GM19372 (cell line): Measurements from ENCODE around the gene SV2C.

Experiments used
- ATAC-seq: cut with Tn5 transposase; IDR thresholded peaks from one replicate; pipeline ENCODE4 v1.9.1; 2021; ENCODE audit warnings: mild to moderate bottlenecking, low read depth, moderate library complexity; ENCODE audit not compliant: unreplicated experiment

The SV2C gene

GRCh38 chr5:76196886-76197489, 113.8 kb downstream of the SV2C start:
- ATAC-seq, result no peak

- no peak for ATAC-seq
Measured at GRCh38 chr5:76197726-76198125, 114.5 kb downstream of the SV2C start.

GRCh38 chr5:76199336-76200318, 116.4 kb downstream of the SV2C start:
- ATAC-seq, result no peak

GRCh38 chr5:76202182-76202581, 119.0 kb downstream of the SV2C start:
- no peak for ATAC-seq

- ATAC-seq, result no peak
Measured at GRCh38 chr5:76204191-76204590, 121.0 kb downstream of the SV2C start.

GRCh38 chr5:76204713-76205112, 121.5 kb downstream of the SV2C start:
- no peak for ATAC-seq

- no peak for ATAC-seq
Measured at GRCh38 chr5:76207120-76207519, 123.9 kb downstream of the SV2C start.

GRCh38 chr5:76209297-76209696, 126.1 kb downstream of the SV2C start:
- ATAC-seq, result no peak

- ATAC-seq, result no peak
Measured at GRCh38 chr5:76210946-76211345, 127.8 kb downstream of the SV2C start.

- no peak for ATAC-seq
Measured at GRCh38 chr5:76213858-76214257, 130.7 kb downstream of the SV2C start.

- no peak for ATAC-seq
Measured at GRCh38 chr5:76216748-76217147, 133.6 kb downstream of the SV2C start.

- no peak for ATAC-seq
Measured at GRCh38 chr5:76219636-76220035, 136.5 kb downstream of the SV2C start.

GRCh38 chr5:76221311-76221710, 138.1 kb downstream of the SV2C start:
- no peak for ATAC-seq

GRCh38 chr5:76222318-76222717, 139.1 kb downstream of the SV2C start:
- ATAC-seq, result no peak

- no peak for ATAC-seq
Measured at GRCh38 chr5:76223696-76224095, 140.5 kb downstream of the SV2C start.

GRCh38 chr5:76224898-76225297, 141.7 kb downstream of the SV2C start:
- no peak for ATAC-seq

GRCh38 chr5:76225336-76225735, 142.2 kb downstream of the SV2C start:
- no peak for ATAC-seq

- ATAC-seq, result no peak
Measured at GRCh38 chr5:76229900-76230299, 146.7 kb downstream of the SV2C start.

- ATAC-seq, result no peak
Measured at GRCh38 chr5:76230711-76231285, 147.6 kb downstream of the SV2C start.

GRCh38 chr5:76234665-76235064, 151.5 kb downstream of the SV2C start:
- ATAC-seq, result no peak

- ATAC-seq, result no peak
Measured at GRCh38 chr5:76236684-76237083, 153.5 kb downstream of the SV2C start.
